HG02798 (cell line): ENCODE data around the gene STARD13.

Experiments
- ATAC-seq: cut with Tn5 transposase; IDR thresholded peaks from one replicate; pipeline ENCODE4 v1.9.1; 2021; ENCODE audit warnings: mild to moderate bottlenecking; ENCODE audit not compliant: unreplicated experiment, poor library complexity

STARD13 gene

GRCh38 chr13:33285420-33286124 lies at the start of gene STARD13:
STARD13 (minus strand) TSS chr13:33285755; CDS start chr13:33285638, 117 bp downstream.
- ATAC-seq = peak; percentile 81

GRCh38 chr13:33334831-33335230 lies 49.3 kb upstream of the STARD13 start:
- ATAC-seq = no peak

- no peak for ATAC-seq
Measured at GRCh38 chr13:33331962-33332361, 46.4 kb upstream of the STARD13 start.

- no peak for ATAC-seq
Measured at GRCh38 chr13:33330483-33330882, 44.9 kb upstream of the STARD13 start.

- ATAC-seq = no peak
Measured at GRCh38 chr13:33328701-33329100, 43.1 kb upstream of the STARD13 start.

GRCh38 chr13:33326723-33327122 lies 41.2 kb upstream of the STARD13 start:
- no peak for ATAC-seq

GRCh38 chr13:33326246-33326645 lies 40.7 kb upstream of the STARD13 start:
- ATAC-seq = no peak

GRCh38 chr13:33323801-33324510 lies 38.4 kb upstream of the STARD13 start:
- no peak for ATAC-seq

GRCh38 chr13:33322965-33323668 lies 37.6 kb upstream of the STARD13 start:
- no peak for ATAC-seq

GRCh38 chr13:33322543-33322809 lies 36.9 kb upstream of the STARD13 start:
- no peak for ATAC-seq

GRCh38 chr13:33321686-33322542 lies 36.4 kb upstream of the STARD13 start:
- ATAC-seq = no peak

GRCh38 chr13:33319859-33320258 lies 34.3 kb upstream of the STARD13 start:
- ATAC-seq = no peak

- ATAC-seq = no peak
Measured at GRCh38 chr13:33318744-33319143, 33.2 kb upstream of the STARD13 start.

GRCh38 chr13:33318037-33318436 lies 32.5 kb upstream of the STARD13 start:
- ATAC-seq = no peak

GRCh38 chr13:33316890-33317289 lies 31.3 kb upstream of the STARD13 start:
- no peak for ATAC-seq

- no peak for ATAC-seq
Measured at GRCh38 chr13:33313504-33313903, 27.9 kb upstream of the STARD13 start.

- no peak for ATAC-seq
Measured at GRCh38 chr13:33312861-33313212, 27.3 kb upstream of the STARD13 start.

GRCh38 chr13:33312150-33312860 lies 26.8 kb upstream of the STARD13 start:
- no peak for ATAC-seq

- no peak for ATAC-seq
Measured at GRCh38 chr13:33311040-33311439, 25.5 kb upstream of the STARD13 start.
